Muscle layer of duodenum (tissue), 2 donors: ENCODE measurements around the gene PAMR1.

Experiments
- H3K27ac ChIP-seq: one replicate; pipeline ENCODE4 v1.7.0; 2013; ENCODE audit warnings: mild to moderate bottlenecking, low read length
- H3K27me3 ChIP-seq: one replicate; pipeline ENCODE4 v1.7.0; 2013; ENCODE audit warnings: low read depth, mild to moderate bottlenecking, control low read depth, low read length
- H3K36me3 ChIP-seq, 2 donors: one replicate each; pipeline ENCODE4 v1.7.0; 2013; ENCODE audit warnings: low read length in 2 of 2, control low read depth in 1 of 2, mild to moderate bottlenecking in 1 of 2; ENCODE audit not compliant: insufficient read depth in 2 of 2, control insufficient read depth in 1 of 2
- H3K4me1 ChIP-seq, 2 donors: one replicate each; pipeline ENCODE4 v1.7.0; 2013; ENCODE audit warnings: low read length in 2 of 2, mild to moderate bottlenecking in 2 of 2, control low read depth in 1 of 2, moderate library complexity in 1 of 2; ENCODE audit not compliant: insufficient read depth in 2 of 2, control insufficient read depth in 1 of 2
- H3K4me3 ChIP-seq, 2 donors: one replicate each; pipeline ENCODE4 v1.7.0; 2013; ENCODE audit warnings: low read length in 2 of 2, low read depth in 1 of 2, mild to moderate bottlenecking in 1 of 2
- H3K9me3 ChIP-seq, 2 donors: one replicate each; pipeline ENCODE4 v1.7.0; 2013; ENCODE audit warnings: low read length in 2 of 2, control low read depth in 1 of 2, mild to moderate bottlenecking in 1 of 2; ENCODE audit not compliant: control insufficient read depth in 1 of 2
- donor health status: healthy.

PAMR1 gene

GRCh38 chr11:35436581-35437250 is 88.7 kb downstream of the PAMR1 start:
- no peaks in the 10 kb centered on the region for H3K4me1 ChIP-seq
- H3K27me3 ChIP-seq: no peaks in the 10 kb centered on the region
- no peak overlapping the region for H3K27ac ChIP-seq
- H3K4me3 ChIP-seq: no peak overlapping the region
- H3K9me3 ChIP-seq: no peaks in the 10 kb centered on the region
- H3K36me3 ChIP-seq: no peaks in the 10 kb centered on the region

GRCh38 chr11:35433588-35433987 is 91.8 kb downstream of the PAMR1 start:
- H3K27ac ChIP-seq: no peak overlapping the region
- no peaks in the 10 kb centered on the region for H3K27me3 ChIP-seq

GRCh38 chr11:35432464-35432863 is 93.0 kb downstream of the PAMR1 start:
- Histone ChIP-seq H3K9me3 (no peaks in the 10 kb centered on the region), H3K4me3 (no peak overlapping the region), H3K36me3 (peaks cover 0 to 9% of the 10 kb centered on the region in 2 donors), H3K4me1 (no peaks in the 10 kb centered on the region), H3K27ac (no peak overlapping the region), H3K27me3 (no peaks in the 10 kb centered on the region)

More at GRCh38 chr11:35433588-35433987, 91.8 kb downstream of the PAMR1 start:
- no peak overlapping the region for H3K4me3 ChIP-seq
- H3K4me1 ChIP-seq: no peaks in the 10 kb centered on the region
- H3K9me3 ChIP-seq: no peaks in the 10 kb centered on the region
- peaks cover 0 to 9% of the 10 kb centered on the region in 2 donors for H3K36me3 ChIP-seq

- peaks cover 0 to 9% of the 10 kb centered on the region in 2 donors for H3K36me3 ChIP-seq
- H3K27ac ChIP-seq: no peak overlapping the region
- no peaks in the 10 kb centered on the region for H3K9me3 ChIP-seq
- H3K4me1 ChIP-seq: peaks cover 0 to 7% of the 10 kb centered on the region in 2 donors
- no peaks in the 10 kb centered on the region for H3K27me3 ChIP-seq
- H3K4me3 ChIP-seq: no peak overlapping the region
Observed at GRCh38 chr11:35427071-35427470, 98.3 kb downstream of the PAMR1 start.

GRCh38 chr11:35426351-35426750 is 99.1 kb downstream of the PAMR1 start:
- no peaks in the 10 kb centered on the region for H3K27me3 ChIP-seq
- H3K4me3 ChIP-seq: no peak overlapping the region
- no peaks in the 10 kb centered on the region for H3K9me3 ChIP-seq
- no peak overlapping the region for H3K27ac ChIP-seq
- H3K36me3 ChIP-seq: peaks cover 0 to 8% of the 10 kb centered on the region in 2 donors
- H3K4me1 ChIP-seq: peaks cover 0 to 7% of the 10 kb centered on the region in 2 donors

GRCh38 chr11:35425603-35426212 is 99.7 kb downstream of the PAMR1 start:
- Histone ChIP-seq H3K4me1 (peaks cover 0 to 7% of the 10 kb centered on the region in 2 donors), H3K27me3 (peaks cover 2% of the 10 kb centered on the region), H3K36me3 (peaks cover 0 to 1% of the 10 kb centered on the region in 2 donors), H3K4me3 (no peak overlapping the region), H3K9me3 (no peaks in the 10 kb centered on the region), H3K27ac (no peak overlapping the region)

- Histone ChIP-seq H3K9me3 (no peaks in the 10 kb centered on the region), H3K4me3 (no peak overlapping the region), H3K4me1 (peaks cover 0 to 21% of the 10 kb centered on the region in 2 donors), H3K36me3 (no peaks in the 10 kb centered on the region), H3K27me3 (peaks cover 10% of the 10 kb centered on the region), H3K27ac (no peak overlapping the region)
Observed at GRCh38 chr11:35424157-35424940, 101.1 kb downstream of the PAMR1 start.

- Histone ChIP-seq H3K27ac (no peak overlapping the region), H3K36me3 (no peaks in the 10 kb centered on the region), H3K9me3 (no peaks in the 10 kb centered on the region), H3K4me1 (peaks cover 0 to 26% of the 10 kb centered on the region in 2 donors), H3K4me3 (peak overlapping the region in 1 of 2 donors; percentile 79), H3K27me3 (peaks cover 20% of the 10 kb centered on the region)
Observed at GRCh38 chr11:35420371-35420770, 105.0 kb downstream of the PAMR1 start.

- H3K9me3 ChIP-seq: no peaks in the 10 kb centered on the region
- H3K27me3 ChIP-seq: peaks cover 25% of the 10 kb centered on the region
- H3K36me3 ChIP-seq: no peaks in the 10 kb centered on the region
- H3K27ac ChIP-seq: no peak overlapping the region
- H3K4me1 ChIP-seq: peaks cover 0 to 26% of the 10 kb centered on the region in 2 donors
- H3K4me3 ChIP-seq: peak overlapping the region in 1 of 2 donors; percentile 79
Observed at GRCh38 chr11:35419830-35420333, 105.5 kb downstream of the PAMR1 start.

- H3K27ac ChIP-seq: no peak within 1 kb of the TSS
- peak within 1 kb of the TSS; percentile 11 to 79 for H3K4me3 ChIP-seq
- no peaks in the 10 kb centered on the region for H3K36me3 ChIP-seq
- peaks cover 27% of the 10 kb centered on the region for H3K27me3 ChIP-seq
- no peaks in the 10 kb centered on the region for H3K9me3 ChIP-seq
- H3K4me1 ChIP-seq: peaks cover 0 to 26% of the 10 kb centered on the region in 2 donors
Observed at GRCh38 chr11:35419184-35419829, 106.1 kb downstream of the PAMR1 start, which contains the start of gene SLC1A2. Gene SLC1A2, minus strand, starts transcription at chr11:35419558. Its CDS starts 592 bp downstream, at chr11:35418966.
